ENCODE results near the gene JAKMIP3.

The JAKMIP3 gene

GRCh38 chr10:132111121-132111731 lies 45.5 kb downstream of the JAKMIP3 start:
- no peak for TF ChIP-seq POLR2A (IDR thresholded peaks at IDR 0.05; ENCODE audit: low read depth, low read length)
- no peak for FAIRE-seq
- no peak for DNase-seq (ENCODE audit: insufficient read length, low spot score)

GRCh38 chr10:132111871-132112341 lies 46.2 kb downstream of the JAKMIP3 start:
- FAIRE-seq, result no peak
- TF ChIP-seq POLR2A (IDR thresholded peaks at IDR 0.05; ENCODE audit: low read depth, low read length), result no peak
- DNase-seq (ENCODE audit: insufficient read length, low spot score), result no peak

GRCh38 chr10:132112611-132113010 lies 46.9 kb downstream of the JAKMIP3 start:
- no peak for DNase-seq (ENCODE audit: insufficient read length, low spot score)
- TF ChIP-seq POLR2A (IDR thresholded peaks at IDR 0.05; ENCODE audit: low read depth, low read length), result no peak

GRCh38 chr10:132113206-132113605 lies 47.5 kb downstream of the JAKMIP3 start:
- FAIRE-seq (no peak), DNase-seq (ENCODE audit: insufficient read length, low spot score) (no peak)

More at GRCh38 chr10:132112611-132113010, 46.9 kb downstream of the JAKMIP3 start:
- FAIRE-seq, result no peak

GRCh38 chr10:132113766-132114365 lies 48.1 kb downstream of the JAKMIP3 start:
- FAIRE-seq (no peak), DNase-seq (ENCODE audit: insufficient read length, low spot score) (no peak)
- no peak for TF ChIP-seq POLR2A (IDR thresholded peaks at IDR 0.05; ENCODE audit: low read depth, low read length)

More at GRCh38 chr10:132113206-132113605, 47.5 kb downstream of the JAKMIP3 start:
- TF ChIP-seq POLR2A (IDR thresholded peaks at IDR 0.05; ENCODE audit: low read depth, low read length), result no peak

GRCh38 chr10:132114953-132115520 lies 49.3 kb downstream of the JAKMIP3 start:
- DNase-seq (ENCODE audit: insufficient read length, low spot score) (no peak), FAIRE-seq (no peak)
- no peak for TF ChIP-seq POLR2A (IDR thresholded peaks at IDR 0.05; ENCODE audit: low read depth, low read length)

Data from H54 (cell line).